NT2/D1 (cell line): ENCODE data around the gene PIK3C2G.

Source experiments
- YY1 ChIP-seq: IDR thresholded peaks from 2 replicates; pipeline ENCODE4 v1.6.1; 2011; ENCODE audit not compliant: insufficient read length, insufficient read depth
- ZNF274 ChIP-seq: IDR thresholded peaks from 2 replicates; pipeline ENCODE4 v1.6.1; 2011; ENCODE audit warnings: mild to moderate bottlenecking, low read depth, low read length

DNA sequence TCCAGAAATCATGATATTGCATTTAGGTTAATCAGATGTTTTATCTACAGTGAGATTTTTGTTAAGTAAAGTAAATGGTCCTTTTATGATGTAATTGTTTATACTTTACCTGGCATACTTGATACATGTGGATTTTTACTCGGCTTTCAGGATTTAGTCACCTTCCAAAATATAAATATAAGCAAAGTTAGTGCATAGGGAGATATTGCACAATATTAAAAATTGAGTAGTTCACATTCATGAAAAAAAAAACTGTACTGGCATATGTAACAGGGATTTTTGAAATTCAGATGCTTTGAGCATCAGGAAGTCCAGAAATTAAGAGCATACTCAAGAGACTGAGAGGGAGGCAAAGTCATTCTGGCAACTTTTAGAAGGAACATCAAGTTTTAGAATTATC lies 303.0 kb downstream of the PIK3C2G start:
- TF ChIP-seq ZNF274 = no peak
- no peak for TF ChIP-seq YY1
